ENCODE results near the gene PRAMEF26.
"Not testable (repeated sequence)": the region's sequence is repeated elsewhere in the genome, so short reads cannot be mapped to it uniquely, and the experiment has no call there.

PRAMEF26 gene

DNA sequence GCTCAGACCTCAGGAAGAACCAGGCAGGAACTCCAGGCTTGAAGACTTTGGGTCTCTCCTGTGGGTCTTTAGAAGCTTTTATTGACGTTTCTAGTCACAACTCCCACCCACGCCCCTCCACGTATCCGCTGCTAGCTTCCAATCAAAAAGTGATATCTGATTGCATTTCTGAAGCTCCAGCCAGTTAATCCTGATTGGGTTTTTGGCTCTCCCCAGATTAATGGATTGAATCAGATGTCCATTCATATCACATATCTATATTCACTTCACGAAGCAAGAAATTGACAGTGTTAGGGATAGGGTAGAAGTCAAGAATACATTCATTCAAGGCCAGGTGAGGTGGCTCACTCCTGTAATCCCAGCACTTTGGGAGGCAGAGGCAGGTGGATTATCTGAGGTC is at the start of gene PRAMEF26:
Gene PRAMEF26 (minus strand): TSS at position 101 of the 400 bp plus-strand sequence. CDS start 2,914 bp downstream, outside the sequence.
- not testable (repeated sequence) for DNase-seq

- not testable (repeated sequence) for DNase-seq
Observed at GRCh38 chr1:13201309-13201708, 45.5 kb upstream of the PRAMEF26 start, which contains the start of gene PRAMEF13. TSS of gene PRAMEF13 (minus strand) at chr1:13201409. CDS start at chr1:13199589, 1,820 bp downstream.

DNA sequence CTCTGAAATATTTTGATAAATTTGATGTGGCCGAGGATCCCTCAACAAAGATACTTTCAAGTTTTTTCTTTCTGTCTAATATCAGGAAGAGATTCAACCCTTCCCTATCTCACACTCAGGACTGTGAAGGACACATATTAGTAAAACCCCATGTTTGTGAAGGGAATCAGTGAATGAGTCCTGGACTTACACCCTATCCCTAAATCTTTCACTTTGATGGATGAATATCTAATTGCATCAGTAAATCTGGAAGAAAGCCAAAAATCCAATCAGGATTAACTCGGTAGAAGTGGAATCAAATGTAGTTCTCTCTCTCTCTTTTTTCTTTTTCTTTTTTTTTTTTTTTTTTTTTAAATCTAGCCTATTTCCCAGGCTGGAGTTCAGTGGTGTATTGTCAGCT is 15.7 kb upstream of the PRAMEF26 start, which contains the start of gene PRAMEF9:
Gene PRAMEF9 (plus strand): TSS at position 301 of the 400 bp plus-strand sequence. CDS start 3,433 bp downstream, outside the sequence.
- DNase-seq = not testable (repeated sequence)

DNA sequence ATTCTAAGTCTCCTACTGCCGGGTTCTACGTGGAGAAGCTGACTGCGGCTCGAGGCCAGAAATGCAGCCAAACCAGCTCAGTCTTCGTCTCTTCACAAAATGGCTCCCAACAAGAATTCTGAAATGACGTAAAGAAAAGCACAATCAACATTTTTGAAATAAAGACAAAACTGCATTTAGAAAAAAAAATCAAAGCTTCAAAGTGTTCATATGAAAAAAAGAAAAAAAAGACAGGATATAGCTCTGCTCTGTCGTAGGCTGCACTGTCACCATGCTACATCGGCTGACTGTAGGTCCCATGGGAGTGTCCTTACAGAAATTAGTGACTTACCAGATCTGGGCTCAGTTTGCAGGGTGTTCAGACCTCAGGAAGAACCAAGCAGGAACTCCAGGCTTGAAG is 9.7 kb upstream of the PRAMEF26 start, which contains the start of gene HNRNPCL4:
Gene HNRNPCL4 (minus strand): TSS at position 101 of the 400 bp plus-strand sequence. CDS start 164 bp downstream, outside the sequence.
- not testable (repeated sequence) for DNase-seq

DNA sequence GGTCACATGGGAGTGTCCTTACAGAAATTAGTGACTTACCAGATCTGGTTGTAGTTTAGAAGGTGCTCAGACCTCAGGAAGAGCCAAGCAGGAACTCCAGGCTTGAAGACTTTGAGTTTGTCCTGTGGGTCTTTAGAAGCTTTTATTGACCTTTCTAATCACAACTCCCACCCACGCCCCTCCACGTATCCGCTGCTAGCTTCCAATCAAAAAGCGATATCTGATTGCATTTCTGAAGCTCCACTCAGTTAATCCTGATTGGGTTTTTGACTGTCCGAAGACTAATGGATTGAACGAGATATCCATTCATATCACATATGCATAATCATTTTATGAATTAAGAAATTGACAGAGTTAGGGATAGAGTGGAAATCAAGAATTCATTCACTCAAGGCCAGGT is 39.1 kb downstream of the PRAMEF26 start, which contains the start of gene HNRNPCL2:
Gene HNRNPCL2 (minus strand): TSS at position 101 of the 400 bp plus-strand sequence. CDS start 454 bp downstream, outside the sequence.
- not testable (repeated sequence) for DNase-seq

All from stimulated activated CD4-positive, alpha-beta T cell treated with anti-CD3 and anti-CD28 coated beads, Interleukin-12 subunit alpha, Interleukin-12 subunit beta, amount 100 ng/mL, for 4 hours (primary cell).